ENCODE data around the gene TIAM2.

Gene TIAM2

GRCh38 chr6:155188707-155189496, 193.8 kb downstream of the TIAM2 start:
- no peaks in the 10 kb centered on the region for H3F3A ChIP-seq (ENCODE audit: insufficient read depth, low read length)
- no peak overlapping the region for H3K4me3 ChIP-seq (ENCODE audit: low read length)
- H3K36me3 ChIP-seq (replicated peaks; ENCODE audit: insufficient read depth, low read length): no peaks in the 10 kb centered on the region
- no peaks in the 10 kb centered on the region for H3K79me2 ChIP-seq (ENCODE audit: low read length)
- DNase-seq: no peak
- no peaks in the 10 kb centered on the region for H3K4me1 ChIP-seq (ENCODE audit: low read length)
- no peak overlapping the region for H3K4me2 ChIP-seq (ENCODE audit: low read depth, low read length)
- no peak for TF ChIP-seq EZH2 (optimal IDR thresholded peaks at IDR 0.05; ENCODE audit: low read depth, low read length)
- no peak for TF ChIP-seq EZH2phosphoT487 (IDR thresholded peaks at IDR 0.05; ENCODE audit: low read length)
- TF ChIP-seq, protein P1, sequence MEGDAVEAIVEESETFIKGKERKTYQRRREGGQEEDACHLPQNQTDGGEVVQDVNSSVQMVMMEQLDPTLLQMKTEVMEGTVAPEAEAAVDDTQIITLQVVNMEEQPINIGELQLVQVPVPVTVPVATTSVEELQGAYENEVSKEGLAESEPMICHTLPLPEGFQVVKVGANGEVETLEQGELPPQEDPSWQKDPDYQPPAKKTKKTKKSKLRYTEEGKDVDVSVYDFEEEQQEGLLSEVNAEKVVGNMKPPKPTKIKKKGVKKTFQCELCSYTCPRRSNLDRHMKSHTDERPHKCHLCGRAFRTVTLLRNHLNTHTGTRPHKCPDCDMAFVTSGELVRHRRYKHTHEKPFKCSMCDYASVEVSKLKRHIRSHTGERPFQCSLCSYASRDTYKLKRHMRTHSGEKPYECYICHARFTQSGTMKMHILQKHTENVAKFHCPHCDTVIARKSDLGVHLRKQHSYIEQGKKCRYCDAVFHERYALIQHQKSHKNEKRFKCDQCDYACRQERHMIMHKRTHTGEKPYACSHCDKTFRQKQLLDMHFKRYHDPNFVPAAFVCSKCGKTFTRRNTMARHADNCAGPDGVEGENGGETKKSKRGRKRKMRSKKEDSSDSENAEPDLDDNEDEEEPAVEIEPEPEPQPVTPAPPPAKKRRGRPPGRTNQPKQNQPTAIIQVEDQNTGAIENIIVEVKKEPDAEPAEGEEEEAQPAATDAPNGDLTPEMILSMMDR (IDR thresholded peaks at IDR 0.05; ENCODE audit: low read length): no peak
- H3K9me2 ChIP-seq (replicated peaks; ENCODE audit: insufficient read depth, low read length): no peaks in the 10 kb centered on the region
- no peaks in the 10 kb centered on the region for H4K20me1 ChIP-seq (ENCODE audit: insufficient read depth, low read length)
- no peaks in the 10 kb centered on the region for H3K9me3 ChIP-seq (replicated peaks; ENCODE audit: insufficient read depth, low read length)
- H3K27ac ChIP-seq (ENCODE audit: low read length): no peak overlapping the region
- H3K27me3 ChIP-seq (replicated peaks; ENCODE audit: insufficient read depth, low read length): no peaks in the 10 kb centered on the region
- no peak overlapping the region for H2AFZ ChIP-seq (ENCODE audit: low read length)
- H3K9ac ChIP-seq (ENCODE audit: low read length): no peak overlapping the region

DNA sequence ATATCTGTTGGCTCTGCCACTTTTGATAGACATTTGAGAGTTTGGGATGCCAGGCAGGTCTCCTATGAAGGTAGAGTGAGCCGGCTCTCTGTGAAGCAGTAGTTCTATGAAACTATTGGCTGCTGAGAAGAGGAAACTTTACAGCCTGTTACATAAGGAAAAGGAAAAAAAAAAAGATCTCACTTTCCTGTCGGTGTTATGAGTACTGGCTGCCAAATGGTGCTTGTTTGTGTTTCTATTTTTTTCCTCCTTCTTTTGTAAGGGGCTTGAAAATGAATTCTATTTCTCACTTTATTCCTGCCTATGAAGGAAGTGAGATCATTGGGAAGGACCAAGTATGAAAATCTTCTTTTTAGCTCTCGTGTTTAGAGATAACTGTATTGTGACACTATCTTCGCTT, 195.6 kb downstream of the TIAM2 start:
- DNase-seq: no peak
- Histone ChIP-seq H4K20me1 (ENCODE audit: insufficient read depth, low read length) (no peaks in the 10 kb centered on the region), H3K27me3 (replicated peaks; ENCODE audit: insufficient read depth, low read length) (no peaks in the 10 kb centered on the region), H3K9me2 (replicated peaks; ENCODE audit: insufficient read depth, low read length) (no peaks in the 10 kb centered on the region), H3K4me3 (ENCODE audit: low read length) (no peak overlapping the region), H3F3A (ENCODE audit: insufficient read depth, low read length) (no peaks in the 10 kb centered on the region), H3K9ac (ENCODE audit: low read length) (no peak overlapping the region), H3K9me3 (replicated peaks; ENCODE audit: insufficient read depth, low read length) (no peaks in the 10 kb centered on the region), H3K4me1 (ENCODE audit: low read length) (no peaks in the 10 kb centered on the region), H2AFZ (ENCODE audit: low read length) (no peak overlapping the region), H3K4me2 (ENCODE audit: low read depth, low read length) (no peak overlapping the region), H3K27ac (ENCODE audit: low read length) (no peak overlapping the region), H3K79me2 (ENCODE audit: low read length) (no peaks in the 10 kb centered on the region), H3K36me3 (replicated peaks; ENCODE audit: insufficient read depth, low read length) (no peaks in the 10 kb centered on the region)
- TF ChIP-seq EZH2 (optimal IDR thresholded peaks at IDR 0.05; ENCODE audit: low read depth, low read length) (no peak), EZH2phosphoT487 (IDR thresholded peaks at IDR 0.05; ENCODE audit: low read length) (no peak)
- TF ChIP-seq, protein P1 (IDR thresholded peaks at IDR 0.05; ENCODE audit: low read length): no peak

- no peaks in the 10 kb centered on the region for H3K27me3 ChIP-seq (replicated peaks; ENCODE audit: insufficient read depth, low read length)
- no peaks in the 10 kb centered on the region for H4K20me1 ChIP-seq (ENCODE audit: insufficient read depth, low read length)
- no peak overlapping the region for H3K27ac ChIP-seq (ENCODE audit: low read length)
- no peak overlapping the region for H3K4me3 ChIP-seq (ENCODE audit: low read length)
- H3K9me3 ChIP-seq (replicated peaks; ENCODE audit: insufficient read depth, low read length): no peaks in the 10 kb centered on the region
- no peak overlapping the region for H3K4me2 ChIP-seq (ENCODE audit: low read depth, low read length)
- no peaks in the 10 kb centered on the region for H3K79me2 ChIP-seq (ENCODE audit: low read length)
- H3K9me2 ChIP-seq (replicated peaks; ENCODE audit: insufficient read depth, low read length): no peaks in the 10 kb centered on the region
- H3K9ac ChIP-seq (ENCODE audit: low read length): no peak overlapping the region
- no peaks in the 10 kb centered on the region for H3K4me1 ChIP-seq (ENCODE audit: low read length)
- no peak for TF ChIP-seq EZH2 (optimal IDR thresholded peaks at IDR 0.05; ENCODE audit: low read depth, low read length)
- no peak for TF ChIP-seq EZH2phosphoT487 (IDR thresholded peaks at IDR 0.05; ENCODE audit: low read length)
- TF ChIP-seq, protein P1 (IDR thresholded peaks at IDR 0.05; ENCODE audit: low read length): no peak
- H3F3A ChIP-seq (ENCODE audit: insufficient read depth, low read length): no peaks in the 10 kb centered on the region
- no peak overlapping the region for H2AFZ ChIP-seq (ENCODE audit: low read length)
- no peaks in the 10 kb centered on the region for H3K36me3 ChIP-seq (replicated peaks; ENCODE audit: insufficient read depth, low read length)
- no peak for DNase-seq
These were observed 198.4 kb downstream of the TIAM2 start for GRCh38 chr6:155193526-155193925.

Data from MM.1S (cell line).